ENCODE measurements around the gene RCSD1. TPM values are rescaled to one million over a fixed set of nuclear protein-coding genes. Genes with fewer than 3 reads are reported as not detected.

RCSD1 gene
- total and polyA plus RNA-seq, 5 experiments from 2014 or later: 121 to 156 (median 132) TPM

DNA sequence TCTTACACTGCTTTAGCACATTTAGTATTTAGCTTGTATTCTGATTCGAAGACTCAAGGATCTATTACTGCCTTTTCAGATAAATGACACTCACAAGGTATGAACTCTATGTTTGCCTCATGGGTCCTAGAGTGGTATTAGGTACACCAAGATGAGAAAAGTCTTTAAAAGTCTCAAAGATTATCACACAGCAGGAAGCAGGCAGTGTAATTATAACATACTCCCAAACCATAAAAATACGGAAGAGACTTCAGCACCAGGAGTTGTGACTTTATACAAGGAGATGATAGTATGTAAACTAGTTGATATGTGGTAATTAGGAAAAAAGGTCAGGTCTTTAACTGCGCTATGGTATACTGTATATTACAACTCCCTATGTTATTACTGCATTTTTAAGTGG is 11.2 kb upstream of the RCSD1 start:
- no peaks in the 10 kb centered on the region for H3K36me3 Mint-ChIP-seq
- H3K4me1 Mint-ChIP-seq: peaks cover 52 to 86% (median 73%) of the 10 kb centered on the region in 4 donors
- H3K9me3 Mint-ChIP-seq: no peaks in the 10 kb centered on the region
- no peak for DNase-seq
- H3K27me3 Mint-ChIP-seq: no peaks in the 10 kb centered on the region
- H3K27ac Mint-ChIP-seq: peak overlapping the region; percentile 53 to 99 (median 91)
- no peak for ATAC-seq
- POLR2A ChIA-PET: interaction anchor here (0.8 to 8.4 kb wide), 3 partner anchors 14 to 136 kb away, joined by 4 to 276 read pairs (median 49); partner anchors contain the start of gene RCSD1
- peak overlapping the region in 8 of 10 donors; percentile 2 to 81 (median 72) for H3K4me3 Mint-ChIP-seq

DNA sequence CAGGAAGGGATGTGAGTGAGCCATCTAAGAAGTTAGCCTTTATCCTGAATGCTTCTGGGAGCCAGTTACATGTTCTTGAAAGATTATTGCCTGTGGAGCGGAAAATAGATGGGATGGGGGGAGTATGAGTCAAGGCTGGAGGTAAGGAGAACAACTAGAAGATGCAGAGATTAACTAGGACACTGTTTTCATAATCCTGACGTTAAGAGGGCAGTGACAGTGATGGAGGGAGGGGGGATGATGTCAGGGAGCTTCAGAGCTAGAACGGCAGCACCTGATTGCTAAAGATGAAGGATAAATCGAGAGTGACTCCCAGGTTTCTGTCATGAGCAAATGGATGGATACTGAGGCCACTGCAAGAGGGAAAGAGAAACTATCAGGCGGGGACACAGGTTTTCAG is 10.0 kb upstream of the RCSD1 start:
- Mint-ChIP-seq H3K27ac (peak overlapping the region in 9 of 10 donors; percentile 5 to 99 (median 81)), H3K36me3 (peaks cover 0 to 2% (median 0%) of the 10 kb centered on the region in 3 donors), H3K4me1 (peaks cover 52 to 82% (median 75%) of the 10 kb centered on the region in 4 donors), H3K27me3 (no peaks in the 10 kb centered on the region), H3K9me3 (peaks cover 0 to 2% (median 1%) of the 10 kb centered on the region in 9 donors), H3K4me3 (no peak overlapping the region)
- ATAC-seq (no peak), DNase-seq (no peak)
- POLR2A ChIA-PET: interaction anchor here (0.7 to 8.4 kb wide), 3 partner anchors 13 to 178 kb away, joined by 3 to 276 read pairs (median 49); partner anchors contain the start of gene RCSD1

DNA sequence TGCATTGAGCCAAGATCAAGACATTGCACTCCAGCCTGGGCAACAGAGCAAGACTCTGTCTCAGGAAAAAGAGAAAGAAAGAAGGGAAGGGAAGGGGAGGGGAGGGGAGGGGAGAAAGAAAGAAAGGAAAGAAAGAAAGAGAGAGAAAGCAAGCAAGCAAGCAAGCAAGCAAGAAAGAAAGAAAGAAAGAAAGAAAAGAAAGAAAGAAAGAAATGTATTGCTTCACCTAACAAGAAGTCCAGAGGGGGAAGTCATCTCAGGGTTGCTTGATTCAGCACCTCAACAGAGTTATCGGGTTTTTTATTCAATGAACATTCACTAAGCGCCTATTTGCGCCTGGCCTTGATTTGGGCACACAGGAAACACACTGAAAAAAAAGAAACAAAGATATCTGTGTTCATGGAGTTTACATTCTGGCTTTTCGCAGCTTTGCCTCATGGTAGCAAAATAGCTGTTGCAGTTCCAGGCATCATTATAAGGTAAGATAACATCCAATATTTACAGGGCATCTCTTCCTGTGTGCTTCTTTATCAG is 8.2 kb upstream of the RCSD1 start:
- H3K4me1 Mint-ChIP-seq: peaks cover 55 to 87% (median 81%) of the 10 kb centered on the region in 4 donors
- POLR2A ChIA-PET: interaction anchor here (1.3 kb wide), 1 partner anchor 10 kb away, joined by 7 read pairs; no protein-coding TSS in a partner anchor
- peak in 1 of 10 donors; percentile 20 for DNase-seq
- peak overlapping the region in 5 of 10 donors; percentile 11 to 47 (median 15) for H3K4me3 Mint-ChIP-seq
- peak overlapping the region in 9 of 10 donors; percentile 2 to 99 (median 76) for H3K27ac Mint-ChIP-seq
- H3K9me3 Mint-ChIP-seq: peaks cover 0 to 11% (median 2%) of the 10 kb centered on the region in 9 donors
- ATAC-seq: peak in 1 of 2 donors; percentile 55
- no peaks in the 10 kb centered on the region for H3K27me3 Mint-ChIP-seq
- peaks cover 0 to 7% (median 7%) of the 10 kb centered on the region in 3 donors for H3K36me3 Mint-ChIP-seq

DNA sequence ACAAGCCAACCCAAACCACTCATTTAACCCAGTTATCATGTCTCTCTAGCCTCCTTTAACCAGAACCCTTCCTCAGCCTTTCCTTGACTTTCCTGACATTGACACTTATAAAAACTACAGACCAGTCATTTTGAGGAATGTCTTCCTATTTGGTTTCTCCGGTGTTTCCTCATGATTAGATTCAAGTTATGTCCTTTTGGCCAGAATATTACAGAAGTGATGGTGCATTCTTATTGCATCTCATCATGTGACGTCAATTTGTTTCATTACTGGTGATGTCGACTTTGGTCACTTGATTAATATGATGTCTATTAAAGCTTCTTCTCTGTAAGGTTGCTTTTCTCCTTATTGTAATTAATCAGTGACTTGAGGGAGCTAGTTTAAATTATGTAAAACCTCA is 6.1 kb upstream of the RCSD1 start:
- peak overlapping the region in 1 of 10 donors; percentile 5 for H3K4me3 Mint-ChIP-seq
- DNase-seq: no peak
- peaks cover 0 to 7% (median 7%) of the 10 kb centered on the region in 3 donors for H3K36me3 Mint-ChIP-seq
- no peaks in the 10 kb centered on the region for H3K27me3 Mint-ChIP-seq
- no peak for ATAC-seq
- peaks cover 0 to 11% (median 2%) of the 10 kb centered on the region in 9 donors for H3K9me3 Mint-ChIP-seq
- peaks cover 46 to 87% (median 78%) of the 10 kb centered on the region in 4 donors for H3K4me1 Mint-ChIP-seq
- POLR2A ChIA-PET: interaction anchor here (0.7 to 1.1 kb wide), 3 partner anchors 9 to 92 kb away, joined by 3 to 4 read pairs (median 4); no protein-coding TSS in a partner anchor
- peak overlapping the region in 9 of 10 donors; percentile 0 to 84 (median 63) for H3K27ac Mint-ChIP-seq

DNA sequence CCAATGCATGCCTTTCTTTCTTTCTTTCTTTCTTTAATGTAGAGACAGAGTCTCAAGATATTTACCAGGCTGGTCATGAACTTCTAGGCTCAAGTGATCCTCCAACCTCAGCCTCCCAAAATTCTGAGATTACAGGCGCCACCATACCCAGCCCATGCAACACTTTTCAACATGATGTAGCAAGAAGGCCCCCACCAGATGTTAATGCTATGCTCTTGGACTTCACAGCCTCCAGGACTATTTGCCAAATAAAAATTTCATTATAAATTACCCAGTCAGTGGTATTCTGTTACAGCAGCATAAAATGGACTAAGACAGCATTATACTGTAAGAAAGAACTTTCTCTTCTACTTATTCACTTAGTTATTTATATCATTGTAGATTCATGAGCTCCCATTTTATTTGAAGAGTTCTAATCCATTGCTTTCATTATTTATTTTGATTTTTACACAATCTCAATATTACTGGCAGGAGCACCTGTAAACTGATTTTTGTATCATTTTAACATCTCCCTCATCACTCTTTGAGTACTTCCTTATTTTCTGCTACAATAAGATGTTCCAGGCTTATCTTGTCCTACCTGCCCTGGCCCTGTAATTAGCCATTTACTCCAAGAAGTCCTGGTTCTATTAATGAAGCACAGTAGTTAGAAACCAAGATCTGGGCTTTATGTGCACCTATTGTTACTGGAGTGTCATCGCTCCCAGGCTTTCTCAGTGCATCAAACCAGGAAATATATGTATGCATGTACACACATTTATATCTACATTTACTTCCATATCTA is 4.8 kb upstream of the RCSD1 start:
- Mint-ChIP-seq H3K27me3 (no peaks in the 10 kb centered on the region), H3K4me3 (no peak overlapping the region)

DNA sequence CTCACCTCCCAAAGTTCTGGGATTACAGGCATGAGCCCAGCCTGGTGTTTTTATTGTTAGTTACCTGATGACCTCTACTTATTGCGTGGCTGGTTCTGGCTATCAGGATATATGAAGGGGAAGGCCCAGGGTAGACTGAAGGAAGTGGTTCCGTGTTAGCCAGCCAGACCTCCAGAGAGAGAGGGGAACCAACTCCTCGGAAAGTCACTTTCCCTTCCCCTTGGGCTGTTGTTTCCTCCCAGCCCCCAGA is 2.5 kb upstream of the RCSD1 start:
- Mint-ChIP-seq H3K4me1 (peaks cover 34 to 82% (median 70%) of the 10 kb centered on the region in 4 donors), H3K4me3 (peak overlapping the region; percentile 66 to 96 (median 92)), H3K36me3 (peaks cover 2 to 12% (median 10%) of the 10 kb centered on the region in 3 donors), H3K27me3 (no peaks in the 10 kb centered on the region), H3K9me3 (peaks cover 0 to 11% (median 3%) of the 10 kb centered on the region in 9 donors), H3K27ac (peak overlapping the region; percentile 56 to 100 (median 96))
- POLR2A ChIA-PET: interaction anchor here (1.4 to 15.9 kb wide), 5 partner anchors 10 to 89 kb away, joined by 3 to 315 read pairs (median 40); no protein-coding TSS in a partner anchor
- peak in 1 of 2 donors; percentile 1 for ATAC-seq
- DNase-seq: no peak

More for the DNA sequence above, 4.8 kb upstream of the RCSD1 start:
- Mint-ChIP-seq H3K9me3 (peaks cover 0 to 11% (median 2%) of the 10 kb centered on the region in 9 donors), H3K27ac (peak overlapping the region in 7 of 10 donors; percentile 15 to 100 (median 68)), H3K36me3 (peaks cover 0 to 7% (median 7%) of the 10 kb centered on the region in 3 donors), H3K4me1 (peaks cover 44 to 85% (median 76%) of the 10 kb centered on the region in 4 donors)
- POLR2A ChIA-PET: interaction anchor here (0.6 to 15.9 kb wide), 4 partner anchors 8 to 67 kb away, joined by 3 to 276 read pairs (median 4); no protein-coding TSS in a partner anchor
- ATAC-seq: no peak
- no peak for DNase-seq

DNA sequence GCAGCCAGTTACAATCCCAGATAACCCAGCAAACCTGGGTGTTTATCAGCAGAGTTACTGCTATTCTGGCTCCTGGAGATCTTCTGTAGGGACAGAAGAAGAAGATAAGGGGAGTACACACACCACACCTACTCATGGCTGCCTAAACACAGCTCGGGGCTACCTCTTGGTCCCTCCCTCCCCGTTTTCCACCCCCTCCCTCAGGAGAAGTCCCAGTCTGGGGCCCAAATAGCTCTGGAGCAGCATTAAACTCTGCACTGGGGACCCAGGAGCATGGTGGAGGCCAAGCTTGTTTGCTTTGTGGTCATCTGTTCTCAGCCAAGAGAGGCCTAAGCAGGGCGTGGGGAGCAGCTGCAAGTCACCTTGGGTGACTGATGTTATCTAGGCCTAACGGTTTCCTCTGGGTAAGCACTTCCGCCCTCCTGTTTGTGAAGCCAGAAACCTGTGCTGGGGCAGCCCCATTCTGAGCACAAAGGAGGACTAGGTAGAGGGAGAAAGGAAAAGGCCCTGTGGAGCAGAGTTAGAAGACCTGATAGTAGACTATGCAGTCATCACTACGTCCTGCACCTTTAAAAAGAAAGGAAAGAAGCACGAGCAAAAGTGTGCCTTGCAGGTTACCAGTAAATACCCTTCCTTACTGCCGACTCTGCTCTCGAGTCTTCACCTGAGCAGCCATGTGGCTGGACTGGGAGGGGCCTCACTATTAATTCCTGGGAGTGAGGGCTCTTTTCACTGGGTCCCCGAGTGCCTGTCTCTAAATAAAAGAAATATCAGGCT is 2.0 kb upstream of the RCSD1 start:
- H3K27ac Mint-ChIP-seq: peak overlapping the region; percentile 56 to 100 (median 96)
- ATAC-seq (peak; percentile 79 to 83), DNase-seq (peak; percentile 48 to 84 (median 68))
- H3K4me1 Mint-ChIP-seq: peaks cover 34 to 82% (median 70%) of the 10 kb centered on the region in 4 donors
- no peaks in the 10 kb centered on the region for H3K27me3 Mint-ChIP-seq
- POLR2A ChIA-PET: interaction anchor here (0.6 to 15.9 kb wide), 7 partner anchors 9 to 111 kb away, joined by 3 to 315 read pairs (median 30); partner anchors contain the start of gene CD247
- peaks cover 5 to 12% (median 10%) of the 10 kb centered on the region in 3 donors for H3K36me3 Mint-ChIP-seq
- H3K4me3 Mint-ChIP-seq: peak overlapping the region; percentile 66 to 96 (median 92)
- peaks cover 0 to 11% (median 3%) of the 10 kb centered on the region in 9 donors for H3K9me3 Mint-ChIP-seq

DNA sequence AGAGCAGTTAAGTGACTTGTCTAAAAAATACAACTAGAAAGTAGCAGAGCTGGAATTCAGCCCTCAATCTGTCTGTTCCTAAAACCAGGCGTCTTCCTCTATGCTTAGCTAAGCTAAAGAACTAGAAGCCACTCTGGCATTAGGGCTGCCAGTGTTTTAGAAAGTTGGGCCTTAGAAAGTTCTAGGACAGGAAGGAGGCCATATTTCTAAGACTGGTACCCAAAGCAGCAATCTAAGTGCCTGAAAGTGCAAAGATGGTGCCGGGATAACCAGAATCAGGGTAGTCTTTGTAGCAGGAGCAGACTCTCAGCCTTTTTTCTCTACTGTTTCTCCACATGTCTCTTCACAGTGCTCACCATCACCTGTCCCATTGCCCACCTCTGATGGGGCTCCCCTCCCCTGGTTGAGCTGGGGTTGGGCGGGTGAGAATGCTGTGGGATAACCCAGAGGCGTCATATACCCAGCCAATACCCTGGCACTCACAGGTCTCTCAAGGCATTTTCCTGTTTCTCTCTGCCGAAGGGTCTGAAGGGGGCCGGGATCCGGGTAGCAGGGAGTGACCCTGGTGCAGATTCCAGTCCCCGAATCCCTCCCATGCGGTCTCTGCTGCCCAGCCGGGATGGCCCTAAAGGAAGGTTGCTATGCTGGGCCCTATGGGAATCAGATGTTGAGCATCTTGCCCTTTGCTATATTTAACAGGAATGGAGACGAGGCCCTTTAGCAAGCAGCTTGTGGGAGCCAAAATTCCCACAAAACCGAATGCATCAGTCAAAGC is 1.1 kb upstream of the RCSD1 start:
- no peak for DNase-seq
- Mint-ChIP-seq H3K9me3 (peaks cover 0 to 11% (median 3%) of the 10 kb centered on the region in 9 donors), H3K4me3 (peak overlapping the region; percentile 80 to 96 (median 94)), H3K36me3 (peaks cover 12 to 14% (median 12%) of the 10 kb centered on the region in 3 donors), H3K4me1 (peaks cover 35 to 84% (median 74%) of the 10 kb centered on the region in 4 donors), H3K27ac (peak overlapping the region; percentile 56 to 100 (median 96)), H3K27me3 (no peaks in the 10 kb centered on the region)
- no peak for ATAC-seq
- POLR2A ChIA-PET: interaction anchor here (0.6 to 15.9 kb wide), 7 partner anchors 9 to 408 kb away, joined by 3 to 315 read pairs (median 30); partner anchors contain the start of genes CD247 and POU2F1

DNA sequence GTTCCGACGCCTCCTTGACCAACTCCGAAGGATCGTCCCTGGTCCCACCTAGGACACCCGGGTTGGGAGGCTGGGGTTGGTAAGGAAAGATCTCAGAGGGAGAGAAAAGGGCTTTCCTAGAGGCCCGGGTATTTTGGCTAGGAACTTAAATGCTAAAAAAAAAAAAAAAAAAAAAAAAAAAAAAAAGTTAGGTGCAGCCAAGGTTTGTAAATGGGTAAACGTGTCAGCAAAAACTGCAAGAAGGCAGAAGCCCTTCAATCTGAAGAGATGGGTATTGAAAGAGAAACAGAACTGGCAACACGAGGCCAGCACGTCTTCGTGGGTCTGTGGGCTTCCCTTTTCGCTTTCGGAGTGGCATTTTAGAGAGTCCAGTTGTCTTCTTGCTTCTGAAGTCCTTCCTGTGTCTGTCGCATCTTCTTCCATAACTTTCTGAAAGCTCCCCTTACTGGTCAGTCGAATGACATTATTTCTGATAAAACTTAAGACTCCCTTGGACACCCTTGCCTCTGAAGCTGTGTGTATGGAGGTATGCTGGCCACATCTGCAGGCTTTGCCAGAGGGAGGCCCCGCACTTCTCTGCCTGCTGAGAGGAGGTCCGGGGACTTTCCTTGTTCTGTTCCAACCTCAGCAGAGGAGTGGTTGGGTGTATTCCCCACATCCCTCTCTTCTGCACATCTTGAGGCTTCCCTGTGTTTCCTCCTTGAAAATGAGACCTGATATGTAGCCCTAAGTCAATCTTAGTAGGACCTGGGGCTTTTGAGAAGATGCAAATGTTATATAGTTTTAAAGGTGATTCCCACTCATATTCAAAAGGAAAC is 745 bp downstream of the RCSD1 start:
- POLR2A ChIA-PET: interaction anchor here (0.7 to 15.9 kb wide), 11 partner anchors 8 to 410 kb away, joined by 3 to 315 read pairs (median 7); partner anchors contain the start of genes CD247, CREG1, DCAF6 and POU2F1
- peak overlapping the region; percentile 56 to 100 (median 97) for H3K27ac Mint-ChIP-seq
- peaks cover 0 to 3% (median 0%) of the 10 kb centered on the region in 9 donors for H3K9me3 Mint-ChIP-seq
- H3K27me3 Mint-ChIP-seq: no peaks in the 10 kb centered on the region
- H3K4me3 Mint-ChIP-seq: peak overlapping the region; percentile 88 to 99 (median 95)
- DNase-seq: peak in 4 of 10 donors; percentile 22 to 56 (median 49)
- H3K4me1 Mint-ChIP-seq: peaks cover 38 to 90% (median 82%) of the 10 kb centered on the region in 4 donors
- ATAC-seq: peak; percentile 17 to 20
- peaks cover 8 to 26% (median 15%) of the 10 kb centered on the region in 3 donors for H3K36me3 Mint-ChIP-seq

DNA sequence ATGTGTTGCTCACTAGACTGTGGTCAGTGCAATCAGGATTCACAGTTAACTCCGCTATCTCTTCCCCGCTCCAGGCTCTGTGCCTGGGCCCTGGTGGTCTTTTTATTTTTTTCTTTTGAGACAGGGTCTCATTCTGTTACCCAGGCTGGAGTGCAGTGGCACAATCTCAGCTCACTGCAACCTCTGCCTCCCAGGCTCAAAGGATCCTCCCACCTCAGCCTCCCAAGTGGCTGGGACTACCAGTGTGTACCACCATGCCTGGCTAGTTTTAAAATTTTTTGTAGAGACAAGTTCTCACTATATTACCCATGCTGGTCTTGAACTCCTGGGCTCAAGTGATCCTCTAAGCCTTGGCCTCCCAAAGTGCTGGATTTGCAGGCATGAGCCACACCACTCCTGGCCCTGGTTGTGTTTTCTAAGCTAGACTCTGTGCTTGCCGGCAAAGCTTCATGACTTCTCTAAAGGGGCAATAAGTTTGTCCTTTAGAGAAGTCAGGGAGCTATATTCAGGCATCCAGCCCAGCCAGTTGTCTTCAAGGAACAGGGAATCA is 1.4 kb downstream of the RCSD1 start:
- H3K4me1 Mint-ChIP-seq: peaks cover 38 to 90% (median 84%) of the 10 kb centered on the region in 4 donors
- DNase-seq (no peak), ATAC-seq (no peak)
- peaks cover 0 to 3% (median 0%) of the 10 kb centered on the region in 9 donors for H3K9me3 Mint-ChIP-seq
- H3K4me3 Mint-ChIP-seq: peak overlapping the region; percentile 88 to 99 (median 95)
- peaks cover 5 to 26% (median 15%) of the 10 kb centered on the region in 3 donors for H3K36me3 Mint-ChIP-seq
- POLR2A ChIA-PET: interaction anchor here (0.7 to 15.9 kb wide), 13 partner anchors 9 to 305 kb away, joined by 3 to 315 read pairs (median 7); partner anchors contain the start of genes CD247, CREG1 and DCAF6
- H3K27ac Mint-ChIP-seq: peak overlapping the region; percentile 56 to 100 (median 97)
- H3K27me3 Mint-ChIP-seq: no peaks in the 10 kb centered on the region

All from naive thymus-derived CD8-positive, alpha-beta T cell (primary cell).